Esophagus squamous epithelium (tissue), 5 donors: Measurements from ENCODE around the gene CDKN2B-AS1. TPM values are rescaled to one million over a fixed set of nuclear protein-coding genes. Genes with fewer than 3 reads are reported as not detected.
A peak's percentile ranks its signal among the peaks of the same experiment; 100 is the strongest.

Experiments used
- DNase-seq: peaks from one replicate; lab custom pipeline; 2025; lab: John Stamatoyannopoulos, UW
- H3K27ac ChIP-seq, 4 donors: fragments of 200-600 bp; sonication (generic); one replicate each; pipeline ENCODE4 v1.5.1; 2016 to 2019; ENCODE audit warnings: mild to moderate bottlenecking in 1 of 4
- H3K27me3 ChIP-seq, 4 donors: fragments of 200-600 bp; sonication (generic); 1 replicate in 3 of 4; 2 replicates in 1 of 4; pipeline versions ENCODE4 v1.5.1 to v1.6.0; 2017 to 2021; ENCODE audit warnings: antibody characterized with exemption in 1 of 4
- H3K36me3 ChIP-seq, 3 donors: fragments of 200-600 bp; sonication (generic); one replicate each; pipeline ENCODE4 v1.5.1; 2016 to 2019
- H3K4me1 ChIP-seq, 3 donors: fragments of 200-600 bp; sonication (generic); one replicate each; pipeline ENCODE4 v1.5.1; 2017 to 2019
- H3K4me3 ChIP-seq, 4 donors: fragments of 200-600 bp; sonication (generic); 1 replicate in 3 of 4; 2 replicates in 1 of 4; pipeline ENCODE4 v1.5.1; 2016 to 2019; ENCODE audit warnings: mild to moderate bottlenecking in 2 of 4, moderate library complexity in 1 of 4
- H3K9me3 ChIP-seq, 3 donors: fragments of 200-600 bp; sonication (generic); one replicate each; pipeline ENCODE4 v1.5.1; 2016 to 2019
- CTCF ChIP-seq, 6 experiments: fragments of 450-650 bp in 4 of 6; fragments of 200-600 bp in 2 of 6; sonication (generic) in 2 of 6; IDR thresholded peaks; one replicate each; pipeline ENCODE4 v1.5.1; 2016 to 2019; ENCODE audit warnings: antibody characterized with exemption in 6 of 6, mild to moderate bottlenecking in 4 of 6, moderate library complexity in 4 of 6
- POLR2A ChIP-seq, 4 donors: fragments of 450-650 bp; IDR thresholded peaks; one replicate each; pipeline ENCODE4 v1.6.1; 2017; ENCODE audit warnings: antibody characterized with exemption in 4 of 4, mild to moderate bottlenecking in 4 of 4, moderate library complexity in 3 of 4
- WGBS, 2 donors: methylation state at CpG; one replicate each; pipeline ENCODE4 v1.1.5; 2018; 5-methylcytosine and 5-hydroxymethylcytosine counted together
- intact Hi-C: fragments of 100-400 bp; cut with DNase I; formaldehyde crosslinking; loops from one replicate; pipeline ENCODE4 v1.15.0; 2022
- total RNA-seq, 4 donors: library from RNA; depleted of rRNA; stranded (reverse); fragments of >200 nt; gene quantifications; one replicate each; pipeline ENCODE4 v1.1.0, GENCODE V29; 2016
- donor health status: DM: yes; HTN: yes; CAD: no.

CDKN2B-AS1 gene
- total RNA-seq, 4 donors from 2014 or later, result 0.48 to 1.7 (median 0.80) TPM

- DNase-seq, result no peak
- H3K36me3 ChIP-seq, result no peaks in the 10 kb centered on the region
- H3K9me3 ChIP-seq, result no peaks in the 10 kb centered on the region
- H3K27me3 ChIP-seq, result no peaks in the 10 kb centered on the region
- intact Hi-C loops, result no loop called here
- no peak overlapping the region for H3K4me3 ChIP-seq
- no peak overlapping the region for H3K27ac ChIP-seq
- H3K4me1 ChIP-seq, result peaks cover 0 to 15% (median 11%) of the 10 kb centered on the region in 3 donors
- WGBS, 2 donors, result 57 to 79% methylated on average over 1 of the region's 1 CpG
- TF ChIP-seq CTCF (IDR thresholded peaks at IDR 0.05) (no peak), POLR2A (IDR thresholded peaks at IDR 0.05) (no peak)
Observed at GRCh38 chr9:22088717-22089061, 94.1 kb downstream of the CDKN2B-AS1 start.

- DNase-seq, result no peak
- 43 to 54% methylated on average over 1 of the region's 1 CpG for WGBS, 2 donors
- Histone ChIP-seq H3K27me3 (no peaks in the 10 kb centered on the region), H3K27ac (no peak overlapping the region), H3K9me3 (no peaks in the 10 kb centered on the region), H3K4me3 (no peak overlapping the region), H3K36me3 (no peaks in the 10 kb centered on the region), H3K4me1 (peaks cover 0 to 1% (median 0%) of the 10 kb centered on the region in 3 donors)
- TF ChIP-seq CTCF (IDR thresholded peaks at IDR 0.05), result no peak
- no peak for TF ChIP-seq POLR2A (IDR thresholded peaks at IDR 0.05)
- intact Hi-C loops, result no loop called here
Observed at GRCh38 chr9:22097707-22098106, 103.1 kb downstream of the CDKN2B-AS1 start.

GRCh38 chr9:22098643-22099332, 104.2 kb downstream of the CDKN2B-AS1 start:
- intact Hi-C loops, result no loop called here
- DNase-seq, result no peak
- peaks cover 0 to 11% (median 0%) of the 10 kb centered on the region in 3 donors for H3K4me1 ChIP-seq
- TF ChIP-seq POLR2A (IDR thresholded peaks at IDR 0.05), result no peak
- no peak for TF ChIP-seq CTCF (IDR thresholded peaks at IDR 0.05)
- no peaks in the 10 kb centered on the region for H3K36me3 ChIP-seq
- no peaks in the 10 kb centered on the region for H3K9me3 ChIP-seq
- H3K4me3 ChIP-seq, result no peak overlapping the region
- peak overlapping the region in 2 of 4 donors; percentile 12 to 39 for H3K27ac ChIP-seq
- 74 to 76% methylated on average over 3 of the region's 3 CpGs for WGBS, 2 donors
- H3K27me3 ChIP-seq, result no peaks in the 10 kb centered on the region

GRCh38 chr9:22100626-22101025, 106.0 kb downstream of the CDKN2B-AS1 start:
- Histone ChIP-seq H3K27ac (no peak overlapping the region), H3K36me3 (no peaks in the 10 kb centered on the region), H3K4me3 (no peak overlapping the region), H3K4me1 (peaks cover 0 to 15% (median 0%) of the 10 kb centered on the region in 3 donors), H3K27me3 (no peaks in the 10 kb centered on the region), H3K9me3 (no peaks in the 10 kb centered on the region)
- 71 to 85% methylated on average over 2 of the region's 2 CpGs for WGBS, 2 donors
- intact Hi-C loops, result no loop called here
- no peak for DNase-seq
- TF ChIP-seq POLR2A (IDR thresholded peaks at IDR 0.05) (no peak), CTCF (IDR thresholded peaks at IDR 0.05) (peak in 3 of 6 experiments; percentile 7 to 37 (median 19))

- Histone ChIP-seq H3K9me3 (no peaks in the 10 kb centered on the region), H3K4me1 (peaks cover 0 to 21% (median 2%) of the 10 kb centered on the region in 3 donors), H3K27ac (peak overlapping the region in 2 of 4 donors; percentile 16 to 45), H3K27me3 (no peaks in the 10 kb centered on the region), H3K4me3 (no peak overlapping the region), H3K36me3 (no peaks in the 10 kb centered on the region)
- 83 to 87% methylated on average over 4 of the region's 4 CpGs for WGBS, 2 donors
- no peak for DNase-seq
- TF ChIP-seq CTCF (IDR thresholded peaks at IDR 0.05) (no peak), POLR2A (IDR thresholded peaks at IDR 0.05) (no peak)
- intact Hi-C loops, result no loop called here
Observed at GRCh38 chr9:22102146-22103053, 107.8 kb downstream of the CDKN2B-AS1 start.
